ENCODE data around the gene TECR.

DNA sequence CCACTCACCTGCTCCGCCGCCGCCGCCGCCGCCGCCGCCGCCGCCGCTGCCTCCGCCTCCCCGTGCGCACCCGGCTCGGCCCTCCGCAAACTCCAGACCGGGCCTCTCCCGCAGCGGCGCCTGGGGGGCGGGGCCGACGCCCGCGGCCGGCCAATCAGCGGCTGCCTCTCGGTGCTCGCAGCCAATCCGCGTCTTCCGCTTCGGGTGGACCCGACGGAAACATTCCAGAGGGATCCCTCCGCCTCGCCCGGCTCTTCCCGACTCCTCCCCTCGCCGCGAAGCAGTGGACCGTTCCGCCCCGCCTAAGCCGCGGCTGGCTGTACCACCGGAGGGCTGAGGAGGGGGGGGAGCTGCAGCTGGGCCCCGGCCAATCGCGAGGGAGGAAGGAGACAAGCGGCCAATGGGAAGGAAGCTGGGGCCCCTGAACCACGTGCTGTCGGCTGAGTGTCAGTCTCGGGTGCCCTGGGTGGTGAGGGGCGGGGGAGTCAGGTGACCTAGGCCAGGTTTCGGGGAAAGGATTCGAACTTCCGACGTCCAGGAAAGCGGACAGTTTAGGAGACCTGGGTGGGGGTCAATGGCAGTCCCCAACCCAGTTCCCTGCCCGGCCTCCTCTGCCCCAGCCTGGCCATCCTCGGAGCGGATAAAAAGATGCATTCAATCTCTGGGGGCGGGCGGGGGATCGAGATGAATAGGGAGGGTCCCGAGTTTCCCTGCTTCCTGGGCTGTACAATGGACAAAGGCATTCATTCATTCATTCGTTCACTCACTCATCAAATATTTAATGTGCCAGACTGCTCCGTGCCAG, 33.2 kb upstream of the TECR start, which contains the start of gene GIPC1:
- TF ChIP-seq CTCF (IDR thresholded peaks at IDR 0.05) = no peak
- peak in 1 of 2 donors; percentile 80 for TF ChIP-seq POLR2A (IDR thresholded peaks at IDR 0.05)

Data from thyroid gland (tissue), 4 donors.